ENCODE measurements around the gene PACSIN2.

DNA sequence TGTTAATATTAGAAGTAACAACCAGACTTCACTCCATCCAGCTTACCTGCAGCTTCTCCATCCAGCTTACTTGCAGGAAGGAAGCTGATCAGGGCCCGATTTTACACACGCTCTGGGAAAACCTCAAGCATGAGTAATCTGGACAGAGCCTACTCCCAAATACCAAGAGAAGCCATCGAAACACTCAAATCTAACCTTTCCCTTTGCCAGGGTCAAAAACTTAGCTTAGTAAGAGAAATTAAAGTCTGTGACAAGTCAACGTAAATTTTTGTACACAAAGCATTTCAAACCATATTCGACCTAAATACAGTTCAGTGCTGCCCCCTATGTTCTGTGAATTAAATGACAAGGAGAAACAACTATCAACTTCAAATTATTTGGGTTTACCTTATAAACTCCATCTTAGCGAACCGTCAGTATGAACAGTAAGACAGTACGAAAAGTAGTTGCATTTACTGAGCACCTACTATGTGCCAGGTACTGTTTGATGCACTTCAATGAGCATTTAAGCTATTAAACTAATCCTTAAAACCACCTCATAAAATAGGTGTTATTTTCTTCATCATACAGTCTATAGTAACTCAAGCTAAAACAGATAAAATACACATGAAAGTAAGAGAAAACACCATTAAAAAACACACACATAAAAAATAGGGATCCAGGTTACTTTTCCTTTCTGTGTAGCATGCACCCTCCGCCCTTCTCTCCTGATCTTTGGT lies 194.7 kb downstream of the PACSIN2 start:
- TF ChIP-seq, protein P1, sequence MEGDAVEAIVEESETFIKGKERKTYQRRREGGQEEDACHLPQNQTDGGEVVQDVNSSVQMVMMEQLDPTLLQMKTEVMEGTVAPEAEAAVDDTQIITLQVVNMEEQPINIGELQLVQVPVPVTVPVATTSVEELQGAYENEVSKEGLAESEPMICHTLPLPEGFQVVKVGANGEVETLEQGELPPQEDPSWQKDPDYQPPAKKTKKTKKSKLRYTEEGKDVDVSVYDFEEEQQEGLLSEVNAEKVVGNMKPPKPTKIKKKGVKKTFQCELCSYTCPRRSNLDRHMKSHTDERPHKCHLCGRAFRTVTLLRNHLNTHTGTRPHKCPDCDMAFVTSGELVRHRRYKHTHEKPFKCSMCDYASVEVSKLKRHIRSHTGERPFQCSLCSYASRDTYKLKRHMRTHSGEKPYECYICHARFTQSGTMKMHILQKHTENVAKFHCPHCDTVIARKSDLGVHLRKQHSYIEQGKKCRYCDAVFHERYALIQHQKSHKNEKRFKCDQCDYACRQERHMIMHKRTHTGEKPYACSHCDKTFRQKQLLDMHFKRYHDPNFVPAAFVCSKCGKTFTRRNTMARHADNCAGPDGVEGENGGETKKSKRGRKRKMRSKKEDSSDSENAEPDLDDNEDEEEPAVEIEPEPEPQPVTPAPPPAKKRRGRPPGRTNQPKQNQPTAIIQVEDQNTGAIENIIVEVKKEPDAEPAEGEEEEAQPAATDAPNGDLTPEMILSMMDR (conservative IDR thresholded peaks at IDR 0.05) = peak; percentile 85
- TF ChIP-seq EZH2 (IDR thresholded peaks at IDR 0.05; ENCODE audit: low read depth) = no peak
